Stimulated activated CD4-positive, alpha-beta T cell treated with anti-CD3 and anti-CD28 coated beads, Interleukin-15, amount 100 ng/mL, for 48 hours (primary cell): Measurements from ENCODE around the gene DNAI2.

Source experiments
- DNase-seq, 2 donors: peaks; one replicate each; pipeline ENCODE4 v3.0.0-alpha.2; 2020; ENCODE audit warnings: low read depth in 2 of 2

The DNAI2 gene

DNA sequence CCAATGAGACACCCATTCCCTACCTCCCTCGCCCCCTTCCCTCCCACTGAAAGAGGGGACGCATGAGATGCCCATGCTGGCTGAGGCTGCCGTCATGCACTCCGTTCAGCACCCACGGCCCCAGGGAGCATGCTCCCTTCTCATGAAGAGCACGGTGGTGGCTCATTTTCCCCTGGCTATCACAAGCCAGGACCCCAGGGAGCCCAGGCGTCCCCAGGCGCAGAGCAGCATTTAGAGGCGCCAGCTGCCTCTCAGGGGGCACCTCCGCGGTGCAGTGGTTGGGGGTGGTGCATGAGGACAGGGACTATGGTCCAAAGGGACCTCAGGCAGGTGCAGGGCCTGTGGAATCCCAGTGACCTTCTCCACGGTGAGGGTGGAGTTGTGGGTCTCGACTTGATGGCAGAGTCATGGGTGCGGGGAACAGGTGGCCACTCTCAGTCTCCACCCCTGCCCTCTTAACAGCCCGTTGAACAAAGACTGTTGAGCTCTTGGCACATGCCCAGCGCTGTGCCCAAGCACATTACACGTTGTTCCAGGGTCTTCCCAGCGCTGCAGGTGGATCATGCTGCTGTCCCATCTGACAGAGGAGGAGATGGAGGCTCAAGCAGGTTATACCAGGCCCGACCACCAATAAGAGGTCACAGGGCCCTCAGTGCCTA lies 65.6 kb downstream of the DNAI2 start:
- DNase-seq = no peak

DNA sequence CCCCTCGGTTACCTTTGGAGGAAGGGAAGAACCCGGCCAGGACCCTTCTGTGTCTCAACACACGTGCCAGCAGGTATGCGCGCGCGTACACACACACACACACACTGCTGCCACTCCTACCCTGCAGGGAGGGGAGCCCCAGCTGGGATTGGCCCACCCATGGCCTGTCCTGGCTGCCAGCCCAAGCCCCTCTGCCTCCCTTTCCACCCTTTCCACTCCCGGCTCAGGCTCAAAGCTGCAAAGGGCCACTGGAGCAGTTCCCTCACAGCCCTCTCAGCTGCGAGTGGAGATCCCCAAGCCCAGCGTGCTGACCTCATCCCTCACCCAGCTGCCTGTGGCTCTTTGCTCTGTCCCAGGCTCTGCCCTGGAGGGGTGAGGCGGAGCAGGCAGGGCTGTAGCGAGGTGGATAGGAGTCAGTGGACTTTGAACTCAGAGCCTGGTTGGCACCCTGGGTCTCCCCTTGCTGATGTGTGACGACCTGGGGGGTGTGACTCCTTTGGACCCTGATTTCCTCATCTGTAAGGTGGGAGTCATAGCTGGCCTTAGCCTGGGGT lies 66.5 kb downstream of the DNAI2 start:
- no peak for DNase-seq

DNA sequence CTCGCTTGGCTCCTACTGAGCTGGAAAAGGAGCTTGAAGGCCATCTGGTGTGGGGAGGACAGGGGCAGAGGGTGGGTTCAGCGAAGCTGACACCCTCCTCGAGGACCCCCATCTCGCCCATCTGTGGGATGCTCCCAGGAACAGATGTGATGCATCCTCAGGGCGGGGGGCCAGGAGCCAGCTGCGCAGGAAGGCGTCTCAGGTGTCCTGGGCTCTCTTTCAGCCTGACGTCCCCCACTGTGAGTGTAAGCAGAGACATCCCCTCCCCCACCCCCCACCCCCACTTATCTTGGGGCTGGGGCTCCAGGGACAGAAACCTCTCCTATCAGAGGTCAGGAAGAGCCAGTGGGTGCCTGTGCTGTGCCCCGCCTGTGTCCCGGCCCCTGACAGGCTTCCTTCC lies 68.2 kb downstream of the DNAI2 start:
- no peak for DNase-seq

- DNase-seq = no peak
These were observed 69.1 kb downstream of the DNAI2 start for GRCh38 chr17:74343121-74343520.

DNA sequence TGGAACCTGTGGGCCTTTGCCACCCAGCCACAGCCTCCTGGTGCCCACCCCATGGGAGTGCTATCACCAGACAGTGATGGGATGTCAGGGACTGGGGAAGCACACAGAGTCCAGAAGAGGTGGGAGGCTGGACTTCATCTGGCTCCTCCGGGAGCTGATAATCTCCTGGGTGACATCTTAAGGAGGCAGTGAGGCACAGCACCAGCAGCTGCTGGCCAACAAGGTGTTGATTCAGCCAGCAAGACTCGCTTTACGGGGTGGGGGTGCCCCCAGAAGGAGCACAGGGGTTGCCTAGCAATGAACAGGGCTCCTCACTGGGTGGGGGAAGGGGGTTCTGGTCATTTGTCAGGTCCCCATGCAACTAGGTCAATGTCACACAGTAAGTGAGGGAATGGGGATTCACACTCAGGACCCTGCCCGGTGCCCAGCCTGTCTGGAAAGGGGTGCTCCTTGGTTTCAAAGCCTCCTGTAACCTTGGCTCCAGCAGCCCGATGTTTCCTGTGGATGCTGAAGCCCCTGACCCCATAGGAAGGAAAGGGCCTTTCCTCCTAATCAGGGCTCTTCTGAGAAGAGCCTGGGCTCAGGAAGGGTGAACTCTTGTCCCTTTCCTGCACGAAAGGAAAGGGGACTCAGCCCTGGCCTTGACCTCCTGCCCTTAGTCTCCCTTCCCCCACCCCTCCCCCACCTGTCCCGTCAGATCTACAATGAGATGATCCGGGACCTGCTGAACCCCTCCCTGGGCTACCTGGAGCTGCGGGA lies 69.7 kb downstream of the DNAI2 start:
- no peak for DNase-seq

DNA sequence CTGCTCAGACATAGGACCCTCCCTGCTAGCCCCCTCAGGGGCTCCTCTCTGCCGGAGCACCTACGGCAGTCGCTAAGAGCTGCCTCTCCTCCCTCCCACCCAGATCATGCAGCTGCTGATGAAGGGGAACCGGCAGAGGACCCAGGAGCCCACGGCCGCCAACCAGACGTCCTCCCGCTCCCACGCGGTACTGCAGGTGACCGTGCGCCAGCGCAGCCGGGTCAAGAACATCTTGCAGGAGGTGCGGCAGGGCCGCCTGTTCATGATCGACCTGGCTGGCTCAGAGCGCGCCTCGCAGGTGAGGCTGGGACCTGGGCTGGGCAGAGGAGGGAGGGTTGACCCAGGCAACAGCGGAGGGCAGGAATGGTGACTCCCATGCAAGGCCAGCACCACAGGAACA lies 70.6 kb downstream of the DNAI2 start:
- DNase-seq = no peak

GRCh38 chr17:74345433-74346241 lies 71.6 kb downstream of the DNAI2 start:
- no peak for DNase-seq

GRCh38 chr17:74347646-74348045 lies 73.6 kb downstream of the DNAI2 start:
- DNase-seq = no peak

GRCh38 chr17:74349120-74349519 lies 75.1 kb downstream of the DNAI2 start:
- DNase-seq = no peak

DNA sequence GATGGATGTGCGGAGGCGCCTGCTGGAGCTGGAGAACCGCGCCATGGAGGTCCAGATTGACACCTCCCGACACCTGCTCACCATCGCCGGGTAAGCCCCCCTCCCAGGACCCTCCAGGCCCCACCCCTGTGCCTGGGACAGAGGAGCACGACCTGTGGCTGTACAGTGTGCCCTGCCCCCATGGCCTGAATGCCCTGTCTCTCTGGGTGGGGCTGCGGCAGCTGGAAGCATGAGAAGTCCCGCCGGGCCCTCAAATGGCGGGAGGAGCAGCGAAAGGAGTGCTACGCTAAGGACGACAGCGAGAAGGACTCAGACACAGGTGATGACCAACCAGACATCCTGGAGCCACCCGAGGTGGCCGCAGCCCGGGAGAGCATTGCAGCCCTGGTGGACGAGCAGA lies 76.5 kb downstream of the DNAI2 start:
- DNase-seq = no peak

DNA sequence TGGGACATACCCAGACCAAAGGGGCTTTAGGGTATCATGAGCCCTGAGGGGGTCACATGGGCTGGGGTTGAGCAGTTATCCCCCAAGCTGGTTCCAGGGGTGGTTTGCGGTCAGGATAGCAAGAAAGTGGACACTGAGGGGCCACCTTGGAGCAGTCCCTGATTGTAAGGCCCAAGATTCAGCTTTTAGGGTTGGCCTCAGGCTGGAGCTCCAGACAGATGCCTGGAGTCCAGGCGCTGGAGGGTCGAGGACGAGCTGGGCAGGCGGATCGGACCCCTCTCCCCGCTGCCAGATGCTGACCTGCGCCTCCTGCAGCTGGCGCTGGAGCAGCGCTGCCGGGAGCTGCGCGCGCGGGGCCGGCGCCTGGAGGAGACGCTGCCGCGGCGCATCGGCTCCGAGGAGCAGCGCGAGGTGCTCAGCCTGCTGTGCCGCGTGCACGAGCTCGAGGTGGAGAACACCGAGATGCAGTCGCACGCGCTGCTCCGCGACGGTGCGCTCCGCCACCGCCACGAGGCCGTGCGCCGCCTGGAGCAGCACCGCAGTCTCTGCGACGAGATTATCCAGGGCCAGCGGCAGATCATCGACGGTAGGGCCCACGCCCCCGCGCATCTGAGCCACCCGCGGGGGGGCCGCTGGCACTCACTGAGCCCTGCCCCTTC lies 77.6 kb downstream of the DNAI2 start:
- DNase-seq = no peak

DNA sequence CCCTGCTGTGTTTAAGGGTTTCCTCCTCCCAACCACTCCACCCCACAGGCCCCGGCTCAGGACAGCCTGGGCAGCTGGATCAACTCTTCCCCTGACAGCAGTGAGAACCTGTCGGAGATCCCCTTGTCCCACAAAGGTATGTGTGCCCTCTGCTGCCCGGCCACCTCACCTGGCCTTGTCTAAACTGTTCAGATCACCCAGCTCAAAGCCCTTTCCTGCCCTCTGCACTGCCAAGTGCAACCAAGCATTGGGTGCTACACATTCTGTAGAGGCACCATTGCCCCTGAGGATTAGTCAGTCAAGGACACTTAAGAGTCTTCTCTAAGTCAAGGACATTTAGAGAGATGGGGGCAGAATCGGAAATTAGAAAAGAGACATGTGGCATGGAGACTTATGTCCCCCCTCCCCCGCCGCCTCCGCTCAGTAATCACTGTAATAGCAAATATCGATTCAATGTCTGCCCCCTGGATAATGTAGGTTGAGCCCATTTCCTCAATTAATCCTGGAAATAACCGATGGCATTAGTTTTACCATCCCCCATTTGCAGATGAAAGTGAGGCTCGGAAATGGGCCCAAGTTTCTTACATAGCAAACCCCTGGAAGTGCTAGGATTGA lies 79.5 kb downstream of the DNAI2 start:
- DNase-seq = no peak

- DNase-seq = peak; percentile 48 to 62
These were observed 80.1 kb downstream of the DNAI2 start for GRCh38 chr17:74354123-74354522.

GRCh38 chr17:74354561-74354960 lies 80.5 kb downstream of the DNAI2 start:
- no peak for DNase-seq

GRCh38 chr17:74355065-74355464 lies 81.0 kb downstream of the DNAI2 start:
- DNase-seq = no peak

DNA sequence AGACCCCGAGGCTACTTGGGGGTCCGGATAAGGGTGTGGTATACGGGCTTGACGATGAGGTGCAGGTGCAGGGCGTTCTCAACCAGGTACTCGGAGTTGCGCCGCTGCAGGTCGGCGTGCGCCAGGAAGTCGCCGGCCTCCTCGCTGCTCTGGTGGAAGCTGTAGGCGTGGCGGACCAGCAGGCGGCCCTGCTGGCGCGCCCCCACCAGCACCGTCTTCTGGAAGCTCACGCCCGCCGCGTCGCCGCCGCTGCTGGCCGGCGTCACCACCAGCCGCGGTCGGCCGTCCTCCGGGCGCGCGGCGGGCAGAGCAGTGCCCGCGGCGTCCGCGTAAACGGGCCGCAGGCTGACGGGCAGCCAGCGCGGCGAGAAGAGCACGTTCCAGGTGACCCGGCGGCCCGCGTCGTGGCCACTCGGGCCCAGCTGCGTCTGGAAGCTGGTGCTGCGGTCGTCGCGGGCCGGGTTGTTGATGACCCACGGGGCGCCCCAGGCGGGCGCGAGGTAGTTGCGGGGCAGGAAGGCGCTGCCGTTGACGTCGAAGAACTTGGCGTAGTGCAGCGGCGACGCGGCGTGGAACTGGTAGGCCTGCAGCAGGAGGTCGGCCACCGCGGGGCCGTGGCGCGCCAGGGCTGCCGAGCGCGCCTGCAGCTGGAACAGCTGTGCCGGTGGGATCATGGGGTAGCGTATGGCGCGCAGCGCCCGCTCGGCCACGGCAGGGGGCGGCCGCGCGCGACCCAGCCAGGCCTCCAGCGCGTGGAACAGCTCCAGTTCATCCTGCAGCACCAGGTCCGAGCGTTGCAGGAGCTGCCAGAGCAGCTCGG lies 82.8 kb downstream of the DNAI2 start:
- no peak for DNase-seq

- DNase-seq = no peak
These were observed 83.4 kb downstream of the DNAI2 start for GRCh38 chr17:74357466-74357809.

DNA sequence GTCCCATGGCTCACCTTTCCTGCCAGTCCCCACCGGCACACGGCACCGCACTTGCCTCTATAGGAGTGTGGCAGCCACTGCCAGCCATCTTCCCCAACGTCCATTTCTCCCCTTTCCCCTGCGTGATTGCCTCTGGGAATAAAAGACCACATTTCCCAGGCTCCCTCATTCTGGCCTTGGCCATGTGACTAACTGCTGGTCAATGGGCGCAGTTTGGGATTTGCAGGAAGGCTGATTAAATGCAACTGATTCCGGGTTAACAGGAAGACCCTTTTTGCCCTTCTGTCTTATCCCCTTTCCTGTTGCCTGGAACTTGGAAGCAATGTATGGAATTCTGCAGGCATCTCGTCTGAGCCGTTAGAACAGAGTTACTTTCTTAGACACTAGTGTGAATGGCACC lies 84.7 kb downstream of the DNAI2 start:
- no peak for DNase-seq

- DNase-seq = no peak
These were observed 85.9 kb downstream of the DNAI2 start for GRCh38 chr17:74359916-74360315.

- no peak for DNase-seq
These were observed 86.8 kb downstream of the DNAI2 start for GRCh38 chr17:74360899-74361229.
